Karpas-422 (cell line): ENCODE results near the gene THBS2. TPM values are rescaled to one million over a fixed set of nuclear protein-coding genes. Genes with fewer than 3 reads are reported as not detected.

Source experiments
- DNase-seq: peaks from one replicate; pipeline ENCODE4 v3.0.0-alpha.2; 2015
- H2AFZ ChIP-seq: fragments of 200-600 bp; sonication (generic); 2 replicates; pipeline ENCODE4 v1.6.1; 2014; ENCODE audit warnings: antibody characterized with exemption, low read length, mixed read lengths
- H3K27ac ChIP-seq: fragments of 200-600 bp; sonication (generic); 2 replicates; pipeline ENCODE4 v1.5.1; 2014; ENCODE audit warnings: mild to moderate bottlenecking, low read length, moderate library complexity
- H3K27me3 ChIP-seq: fragments of 200-600 bp; sonication (generic); 2 replicates; pipeline ENCODE4 v1.6.1; 2014; ENCODE audit warnings: low read length, mixed read lengths
- H3K36me3 ChIP-seq: fragments of 200-600 bp; sonication (generic); 2 replicates; pipeline ENCODE4 v1.6.1; 2014; ENCODE audit warnings: low read length, mixed read lengths; ENCODE audit not compliant: insufficient read depth
- H3K4me1 ChIP-seq: fragments of 200-600 bp; sonication (generic); 2 replicates; pipeline ENCODE4 v1.6.1; 2014; ENCODE audit warnings: mild to moderate bottlenecking, low read length, mixed read lengths
- H3K4me2 ChIP-seq: fragments of 200-600 bp; sonication (generic); 2 replicates; pipeline ENCODE4 v1.6.1; 2014; ENCODE audit warnings: low read length, low read depth, mild to moderate bottlenecking; ENCODE audit not compliant: poor library complexity, severe bottlenecking
- H3K4me3 ChIP-seq: fragments of 200-600 bp; sonication (generic); 2 replicates; pipeline ENCODE4 v1.5.1; 2014; ENCODE audit warnings: mild to moderate bottlenecking, antibody characterized with exemption, low read length, mixed read lengths
- H3K79me2 ChIP-seq: fragments of 200-600 bp; sonication (generic); 2 replicates; pipeline ENCODE4 v1.6.1; 2014; ENCODE audit warnings: mild to moderate bottlenecking, low read length, mixed read lengths
- H3K9ac ChIP-seq: fragments of 200-600 bp; sonication (generic); 2 replicates; pipeline ENCODE4 v1.6.0; 2014; ENCODE audit warnings: low read length
- H3K9me2 ChIP-seq: fragments of 200-600 bp; sonication (generic), shearing (Covaris generic); replicated peaks from 2 replicates; pipeline ENCODE4 v1.6.0; 2014; ENCODE audit warnings: mild to moderate bottlenecking, low read length, moderate library complexity; ENCODE audit not compliant: insufficient read depth
- H3K9me3 ChIP-seq: fragments of 300-700, 200-600 bp; sonication (generic); 2 replicates; pipeline ENCODE4 v1.6.1; 2014; ENCODE audit warnings: low read length, mixed read lengths
- H4K20me1 ChIP-seq: fragments of 200-600 bp; sonication (generic); 2 replicates; pipeline ENCODE4 v1.6.1; 2014; ENCODE audit warnings: mild to moderate bottlenecking, antibody characterized with exemption, low read length, low read depth; ENCODE audit not compliant: insufficient read depth
- total RNA-seq: library from RNA; depleted of rRNA; stranded (reverse); fragments of >200 nt; shearing (Covaris generic); gene quantifications from 2 replicates; pipeline ENCODE4 v1.2.3, GENCODE V29; 2014; ENCODE audit warnings: low replicate concordance

Gene THBS2
- total RNA-seq, 1 experiment from 2014 or later, result not detected

DNA sequence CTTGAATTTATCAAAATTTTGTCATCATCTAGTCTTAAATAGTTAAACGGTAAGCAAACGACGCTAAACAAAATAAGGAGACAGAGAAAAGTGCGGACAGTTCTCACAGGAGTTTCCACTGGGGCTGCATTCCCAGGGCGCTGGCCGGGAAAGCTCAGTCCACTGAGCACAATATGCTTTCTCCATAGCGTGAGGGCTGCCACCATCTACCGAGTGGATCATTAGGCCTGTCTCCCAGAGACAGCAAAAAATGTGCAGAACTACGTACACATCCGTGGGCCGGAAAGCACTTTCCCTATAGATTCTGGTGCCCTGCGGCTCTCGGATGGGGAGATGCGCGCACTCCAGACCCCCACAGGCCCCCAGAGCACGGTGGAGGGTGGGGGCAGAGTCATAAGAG is 84.9 kb downstream of the THBS2 start:
- no peak for DNase-seq
- Histone ChIP-seq H3K36me3 (no peaks in the 10 kb centered on the region), H3K4me3 (no peak overlapping the region), H4K20me1 (no peaks in the 10 kb centered on the region), H3K9me3 (no peaks in the 10 kb centered on the region), H3K4me2 (no peak overlapping the region), H3K9me2 (no peaks in the 10 kb centered on the region), H3K27ac (no peak overlapping the region), H2AFZ (no peak overlapping the region), H3K4me1 (no peaks in the 10 kb centered on the region), H3K79me2 (no peaks in the 10 kb centered on the region), H3K9ac (no peak overlapping the region), H3K27me3 (no peaks in the 10 kb centered on the region)

DNA sequence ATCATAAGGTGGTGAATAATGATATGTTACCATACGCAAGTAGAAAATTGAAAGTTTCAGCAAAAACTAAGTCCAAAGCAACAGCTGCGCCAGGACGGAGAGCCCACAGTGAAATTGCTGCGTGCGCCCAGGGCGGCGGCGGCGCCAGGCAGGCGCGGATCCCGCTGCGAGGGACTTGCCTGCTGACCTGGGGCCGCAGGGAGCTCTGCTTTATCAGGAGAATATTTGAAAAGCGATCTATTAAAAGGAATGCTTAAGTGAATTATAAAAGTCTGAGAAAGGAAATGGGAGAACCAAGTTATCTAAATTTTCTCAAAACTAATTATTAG is 85.4 kb downstream of the THBS2 start:
- DNase-seq, result no peak
- Histone ChIP-seq H3K4me3 (no peak overlapping the region), H2AFZ (no peak overlapping the region), H4K20me1 (no peaks in the 10 kb centered on the region), H3K27me3 (no peaks in the 10 kb centered on the region), H3K9me2 (no peaks in the 10 kb centered on the region), H3K79me2 (no peaks in the 10 kb centered on the region), H3K9me3 (no peaks in the 10 kb centered on the region), H3K4me1 (no peaks in the 10 kb centered on the region), H3K4me2 (no peak overlapping the region), H3K9ac (no peak overlapping the region), H3K36me3 (no peaks in the 10 kb centered on the region), H3K27ac (no peak overlapping the region)

DNA sequence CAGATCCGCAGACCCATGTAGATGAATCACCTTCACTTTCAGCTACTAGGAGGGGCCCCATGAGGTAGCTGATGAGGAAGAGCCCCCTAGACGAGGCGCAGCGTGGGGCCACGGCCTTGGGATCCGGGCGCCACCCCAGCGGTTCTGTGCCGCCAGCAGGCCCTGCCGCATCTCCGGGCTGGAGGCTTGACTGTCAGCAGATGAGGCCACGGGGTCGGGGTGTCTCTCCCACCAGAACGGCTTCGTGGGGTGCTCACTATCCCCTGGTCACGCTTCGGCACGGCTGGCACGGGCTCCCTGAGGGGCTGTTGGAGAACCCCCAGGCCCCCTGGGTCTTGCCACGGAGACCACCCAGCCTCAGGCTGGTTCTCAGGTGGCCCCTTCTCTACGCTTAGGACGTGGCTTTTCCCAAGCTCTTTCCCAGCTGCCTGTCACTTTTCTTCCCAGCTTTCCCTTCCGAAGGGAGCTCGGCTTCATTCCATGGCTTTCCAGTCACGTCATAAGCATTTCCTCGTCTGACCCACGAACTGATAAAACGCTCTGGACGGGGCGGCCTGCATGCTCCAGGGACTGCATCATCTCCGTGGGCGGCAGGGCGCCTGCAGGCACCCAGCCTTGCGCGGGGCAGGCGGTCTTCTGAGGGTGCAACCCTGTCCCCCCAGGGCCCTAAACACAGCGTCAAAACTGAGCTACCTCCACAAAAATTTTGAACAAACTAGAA is 85.9 kb downstream of the THBS2 start:
- Histone ChIP-seq H3K27ac (no peak overlapping the region), H3K4me2 (no peak overlapping the region), H4K20me1 (no peaks in the 10 kb centered on the region), H3K9ac (no peak overlapping the region), H3K9me3 (no peaks in the 10 kb centered on the region), H3K9me2 (no peaks in the 10 kb centered on the region), H3K4me3 (no peak overlapping the region), H3K4me1 (no peaks in the 10 kb centered on the region), H3K27me3 (no peaks in the 10 kb centered on the region), H2AFZ (no peak overlapping the region), H3K36me3 (no peaks in the 10 kb centered on the region), H3K79me2 (no peaks in the 10 kb centered on the region)
- DNase-seq, result no peak

DNA sequence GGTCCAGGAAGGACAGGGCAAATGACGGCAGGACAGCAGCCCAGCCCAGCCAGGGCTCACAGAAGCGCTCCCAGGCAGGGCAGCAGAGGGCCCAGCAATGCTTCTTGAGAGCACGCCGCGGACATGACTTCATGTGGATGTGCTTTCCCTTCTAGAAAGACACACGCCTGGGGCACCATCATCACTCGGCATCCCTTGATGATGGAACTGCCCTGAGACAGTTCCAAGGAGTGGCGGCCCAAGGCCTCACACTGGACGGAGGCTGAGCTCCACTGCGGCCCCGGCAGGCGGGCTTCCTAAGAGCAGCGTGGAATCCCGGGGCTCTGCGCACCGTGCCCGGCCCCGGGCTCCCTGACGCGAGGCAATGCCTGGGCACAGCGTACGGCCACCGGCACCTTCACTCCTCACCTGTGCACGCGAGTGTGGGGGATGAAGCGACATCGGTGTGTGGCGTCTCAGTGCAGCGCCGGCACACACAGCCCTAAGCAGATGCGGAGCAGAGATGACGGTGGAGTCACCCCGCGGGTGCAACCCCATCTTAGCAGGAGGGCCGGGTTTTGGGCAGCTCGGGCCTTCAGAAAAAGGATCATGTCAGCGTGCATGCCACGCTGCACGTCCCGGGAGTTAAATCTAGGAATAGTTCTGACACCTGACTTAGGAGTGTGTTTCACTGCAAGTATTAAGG is 86.6 kb downstream of the THBS2 start:
- no peak overlapping the region for H3K4me2 ChIP-seq
- no peaks in the 10 kb centered on the region for H3K9me3 ChIP-seq
- H4K20me1 ChIP-seq, result no peaks in the 10 kb centered on the region
- no peaks in the 10 kb centered on the region for H3K9me2 ChIP-seq
- no peaks in the 10 kb centered on the region for H3K36me3 ChIP-seq
- H3K27me3 ChIP-seq, result no peaks in the 10 kb centered on the region
- DNase-seq, result no peak
- no peak overlapping the region for H3K9ac ChIP-seq
- H3K79me2 ChIP-seq, result no peaks in the 10 kb centered on the region
- H2AFZ ChIP-seq, result no peak overlapping the region
- H3K27ac ChIP-seq, result no peak overlapping the region
- no peaks in the 10 kb centered on the region for H3K4me1 ChIP-seq
- no peak overlapping the region for H3K4me3 ChIP-seq
